ENCODE results near the gene SNX32. TPM values are rescaled to one million over a fixed set of nuclear protein-coding genes. Genes with fewer than 3 reads are reported as not detected.

Gene SNX32
- total and polyA plus RNA-seq, 5 donors: 0.20 to 0.88 (median 0.34) TPM; not detected in 1

GRCh38 chr11:65790902-65791650, 42.7 kb upstream of the SNX32 start:
- Histone ChIP-seq H3K4me1 (ENCODE audit: control insufficient read depth, insufficient read depth, low read length) (no peaks in the 10 kb centered on the region), H3K27ac (ENCODE audit: low read length) (no peak overlapping the region), H3K27me3 (ENCODE audit: control insufficient read depth, insufficient read depth) (no peaks in the 10 kb centered on the region), H3K4me3 (ENCODE audit: low read length) (no peak overlapping the region), H3K9me3 (ENCODE audit: control insufficient read depth, low read length) (no peaks in the 10 kb centered on the region)
- whole genome bisulfite sequencing: 89% methylated on average over 18 of the region's 18 CpGs
- intact Hi-C loops (cut with DNase I): no loop called here
- ATAC-seq (no peak), DNase-seq (no peak)

DNA sequence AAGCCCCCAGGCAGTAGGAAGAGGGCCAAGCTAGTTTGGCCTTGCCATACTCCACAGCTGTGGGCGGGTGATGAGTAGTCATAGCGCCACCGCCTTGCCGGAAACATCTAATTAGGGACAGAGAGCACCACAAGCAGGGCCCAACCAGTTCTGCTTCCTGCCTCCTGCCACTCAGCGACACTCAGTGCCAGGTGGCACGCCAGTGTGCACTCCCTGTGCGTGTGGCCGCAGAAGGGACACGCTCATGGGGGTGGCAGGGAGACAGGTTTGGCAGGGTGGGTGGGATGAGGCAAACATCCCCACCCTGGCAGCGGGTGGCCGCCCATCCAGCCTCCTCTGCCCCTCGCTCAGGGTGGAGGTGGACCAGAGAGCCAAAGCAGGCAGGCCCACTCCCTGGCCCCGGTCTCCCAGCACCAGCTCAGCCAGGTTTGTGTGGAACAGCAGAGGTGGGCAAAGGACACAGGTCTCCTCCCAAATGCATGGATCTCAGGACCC, 42.0 kb upstream of the SNX32 start:
- no peak for DNase-seq
- no peaks in the 10 kb centered on the region for H3K9me3 ChIP-seq (ENCODE audit: control insufficient read depth, low read length)
- no peak overlapping the region for H3K4me3 ChIP-seq (ENCODE audit: low read length)
- no peak for ATAC-seq
- H3K27me3 ChIP-seq (ENCODE audit: control insufficient read depth, insufficient read depth): no peaks in the 10 kb centered on the region
- WGBS: 73% methylated on average over 13 of the region's 13 CpGs
- intact Hi-C loops (cut with DNase I): no loop called here
- H3K27ac ChIP-seq (ENCODE audit: low read length): no peak overlapping the region
- H3K4me1 ChIP-seq (ENCODE audit: control insufficient read depth, insufficient read depth, low read length): no peaks in the 10 kb centered on the region

DNA sequence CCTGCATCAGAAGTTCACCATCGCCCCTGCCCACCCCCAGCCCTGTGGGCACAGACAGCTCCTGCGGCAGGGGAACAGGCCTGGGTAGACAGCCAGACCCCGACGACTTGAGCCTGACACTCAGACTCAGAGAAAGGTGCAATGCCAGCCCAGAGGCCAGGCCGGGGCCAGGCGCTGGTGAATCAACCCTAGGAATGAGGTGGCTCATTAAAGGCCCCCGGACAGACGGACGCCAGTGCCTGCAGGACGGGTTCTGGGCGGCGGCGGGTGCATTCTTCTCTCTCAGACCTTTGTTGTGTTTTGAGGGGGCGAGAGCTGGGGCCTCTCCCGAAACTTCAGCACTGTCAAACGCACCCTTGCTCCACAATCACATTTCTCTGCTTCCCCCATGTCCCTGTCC, 41.3 kb upstream of the SNX32 start:
- no peak overlapping the region for H3K27ac ChIP-seq (ENCODE audit: low read length)
- no peaks in the 10 kb centered on the region for H3K9me3 ChIP-seq (ENCODE audit: control insufficient read depth, low read length)
- intact Hi-C loops (cut with DNase I): no loop called here
- no peaks in the 10 kb centered on the region for H3K4me1 ChIP-seq (ENCODE audit: control insufficient read depth, insufficient read depth, low read length)
- 86% methylated on average over 16 of the region's 16 CpGs for WGBS
- no peaks in the 10 kb centered on the region for H3K27me3 ChIP-seq (ENCODE audit: control insufficient read depth, insufficient read depth)
- no peak overlapping the region for H3K4me3 ChIP-seq (ENCODE audit: low read length)
- no peak for ATAC-seq
- DNase-seq: no peak

DNA sequence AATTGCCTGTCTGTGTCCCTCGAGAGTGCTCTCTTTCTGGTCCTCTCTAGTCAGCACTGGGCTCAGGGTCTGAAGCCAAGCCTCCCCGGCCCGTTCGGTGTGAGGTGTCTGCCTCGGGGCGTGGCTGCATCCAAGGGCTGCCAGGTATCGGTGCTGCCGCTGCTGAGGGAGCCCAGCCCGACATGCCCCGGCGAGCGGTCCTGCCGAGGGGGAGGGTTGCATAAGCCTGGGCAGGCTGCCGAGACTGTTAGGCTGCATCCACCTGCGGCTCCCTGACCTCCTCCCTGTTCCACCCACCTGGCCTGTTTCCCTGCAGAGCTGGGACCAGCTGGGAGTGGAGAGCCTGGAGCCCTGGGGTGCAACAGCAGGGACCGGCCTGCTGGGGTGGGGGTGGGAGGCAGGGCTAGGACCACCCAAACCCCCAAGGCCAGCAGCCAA, 40.6 kb upstream of the SNX32 start:
- no peak for DNase-seq
- intact Hi-C loops (cut with DNase I): no loop called here
- no peaks in the 10 kb centered on the region for H3K9me3 ChIP-seq (ENCODE audit: control insufficient read depth, low read length)
- H3K4me3 ChIP-seq (ENCODE audit: low read length): no peak overlapping the region
- H3K27ac ChIP-seq (ENCODE audit: low read length): no peak overlapping the region
- H3K4me1 ChIP-seq (ENCODE audit: control insufficient read depth, insufficient read depth, low read length): no peaks in the 10 kb centered on the region
- no peak for ATAC-seq
- no peaks in the 10 kb centered on the region for H3K27me3 ChIP-seq (ENCODE audit: control insufficient read depth, insufficient read depth)
- WGBS: 61% methylated on average over 16 of the region's 16 CpGs

- intact Hi-C loops (cut with DNase I): no loop called here
- H3K27ac ChIP-seq (ENCODE audit: low read length): no peak overlapping the region
- H3K9me3 ChIP-seq (ENCODE audit: control insufficient read depth, low read length): no peaks in the 10 kb centered on the region
- ATAC-seq (no peak), DNase-seq (no peak)
- no peak overlapping the region for H3K4me3 ChIP-seq (ENCODE audit: low read length)
- WGBS: 90% methylated on average over 29 of the region's 29 CpGs
- H3K27me3 ChIP-seq (ENCODE audit: control insufficient read depth, insufficient read depth): no peaks in the 10 kb centered on the region
- no peaks in the 10 kb centered on the region for H3K4me1 ChIP-seq (ENCODE audit: control insufficient read depth, insufficient read depth, low read length)
Measured at GRCh38 chr11:65793625-65794400, 40.0 kb upstream of the SNX32 start.

DNA sequence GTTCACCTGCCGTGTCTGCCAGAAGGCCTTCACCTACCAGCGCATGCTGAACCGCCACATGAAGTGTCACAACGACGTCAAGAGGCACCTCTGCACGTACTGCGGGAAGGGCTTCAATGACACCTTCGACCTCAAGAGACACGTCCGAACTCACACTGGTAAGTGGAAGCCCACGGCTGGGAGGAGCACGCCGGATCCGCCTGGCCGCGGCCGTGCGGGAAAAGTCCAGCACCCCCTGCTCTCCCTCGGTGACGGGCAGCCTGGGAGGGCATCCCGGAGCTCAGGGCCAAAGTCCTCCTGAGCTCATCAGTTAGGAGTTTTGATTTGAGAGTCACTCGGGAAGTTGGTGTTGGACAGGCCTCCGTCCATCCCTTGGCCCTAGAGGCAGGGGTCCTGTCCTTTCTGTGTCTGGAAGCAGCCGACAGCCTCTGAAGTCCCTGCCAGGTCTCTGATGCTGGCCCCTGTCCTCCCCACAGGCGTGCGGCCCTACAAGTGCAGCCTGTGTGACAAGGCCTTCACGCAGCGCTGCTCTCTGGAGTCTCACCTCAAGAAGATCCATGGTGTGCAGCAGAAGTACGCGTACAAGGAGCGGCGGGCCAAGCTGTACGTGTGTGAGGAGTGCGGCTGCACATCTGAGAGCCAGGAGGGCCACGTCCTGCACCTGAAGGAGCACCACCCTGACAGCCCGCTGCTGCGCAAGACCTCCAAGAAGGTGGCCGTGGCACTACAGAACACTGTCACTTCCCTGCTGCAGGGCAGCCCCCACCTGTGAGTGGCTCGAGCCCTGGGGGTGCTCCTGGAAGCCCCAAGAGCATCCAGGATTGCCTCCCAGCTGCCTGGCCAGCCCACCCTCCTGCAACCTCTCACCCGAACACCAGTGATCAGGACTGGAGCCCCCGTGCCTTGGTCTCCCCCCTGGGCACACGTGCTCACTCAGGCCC, 38.9 kb upstream of the SNX32 start:
- WGBS: 85% methylated on average over 42 of the region's 42 CpGs
- no peak for ATAC-seq

GRCh38 chr11:65796726-65797601, 36.8 kb upstream of the SNX32 start:
- Histone ChIP-seq H3K9me3 (ENCODE audit: control insufficient read depth, low read length) (no peaks in the 10 kb centered on the region), H3K27me3 (ENCODE audit: control insufficient read depth, insufficient read depth) (no peaks in the 10 kb centered on the region), H3K4me1 (ENCODE audit: control insufficient read depth, insufficient read depth, low read length) (no peaks in the 10 kb centered on the region), H3K27ac (ENCODE audit: low read length) (no peak overlapping the region), H3K4me3 (ENCODE audit: low read length) (no peak overlapping the region)
- ATAC-seq: no peak
- 54% methylated on average over 15 of the region's 15 CpGs for WGBS
- intact Hi-C loops (cut with DNase I): no loop called here
- no peak for DNase-seq

More for the DNA sequence above, 38.9 kb upstream of the SNX32 start:
- H3K27ac ChIP-seq (ENCODE audit: low read length): no peak overlapping the region
- no peaks in the 10 kb centered on the region for H3K27me3 ChIP-seq (ENCODE audit: control insufficient read depth, insufficient read depth)
- DNase-seq: no peak
- no peaks in the 10 kb centered on the region for H3K9me3 ChIP-seq (ENCODE audit: control insufficient read depth, low read length)
- H3K4me3 ChIP-seq (ENCODE audit: low read length): no peak overlapping the region
- intact Hi-C loops (cut with DNase I): no loop called here
- H3K4me1 ChIP-seq (ENCODE audit: control insufficient read depth, insufficient read depth, low read length): no peaks in the 10 kb centered on the region

GRCh38 chr11:65797711-65798110, 36.1 kb upstream of the SNX32 start:
- Histone ChIP-seq H3K4me3 (ENCODE audit: low read length) (no peak overlapping the region), H3K27ac (ENCODE audit: low read length) (no peak overlapping the region), H3K9me3 (ENCODE audit: control insufficient read depth, low read length) (no peaks in the 10 kb centered on the region), H3K27me3 (ENCODE audit: control insufficient read depth, insufficient read depth) (no peaks in the 10 kb centered on the region), H3K4me1 (ENCODE audit: control insufficient read depth, insufficient read depth, low read length) (no peaks in the 10 kb centered on the region)
- DNase-seq: no peak
- ATAC-seq: no peak
- 88% methylated on average over 13 of the region's 13 CpGs for WGBS
- intact Hi-C loops (cut with DNase I): no loop called here

DNA sequence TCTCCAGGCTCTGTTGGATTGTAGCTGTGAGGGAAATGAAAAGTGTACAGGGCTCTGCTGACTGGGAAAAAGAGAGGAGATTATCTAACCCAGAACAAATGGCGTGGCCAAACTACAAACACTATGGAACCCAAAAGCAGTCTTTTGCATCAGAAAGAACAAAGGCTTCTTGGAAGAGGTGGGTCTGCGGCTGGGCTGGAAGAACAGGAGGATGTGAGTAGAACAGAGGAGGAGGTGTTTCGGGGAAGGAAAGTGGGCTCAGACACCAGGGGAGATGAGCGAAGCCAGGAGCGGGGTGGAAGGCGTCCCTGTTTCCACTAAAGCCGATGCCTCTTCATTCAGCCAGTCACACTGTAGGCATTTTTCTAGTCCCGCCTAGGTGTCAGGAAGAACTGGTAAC, 34.9 kb upstream of the SNX32 start:
- Histone ChIP-seq H3K4me3 (ENCODE audit: low read length) (no peak overlapping the region), H3K9me3 (ENCODE audit: control insufficient read depth, low read length) (no peaks in the 10 kb centered on the region), H3K27ac (ENCODE audit: low read length) (no peak overlapping the region), H3K4me1 (ENCODE audit: control insufficient read depth, insufficient read depth, low read length) (no peaks in the 10 kb centered on the region), H3K27me3 (ENCODE audit: control insufficient read depth, insufficient read depth) (no peaks in the 10 kb centered on the region)
- intact Hi-C loops (cut with DNase I): no loop called here
- WGBS: 82% methylated on average over 8 of the region's 8 CpGs
- DNase-seq (no peak), ATAC-seq (no peak)

Measured in right cardiac atrium (tissue), 5 donors.